IMR-90 (cell line): Measurements from ENCODE around the gene GLUD1. TPM values are rescaled to one million over a fixed set of nuclear protein-coding genes. Genes with fewer than 3 reads are reported as not detected.

ENCODE experiments used
- ATAC-seq: fragments of 200-7000 bp; cut with Tn5 transposase; 2 replicates; pipeline ENCODE4 v1.9.1; 2020; ENCODE audit warnings: low read depth, mild to moderate bottlenecking, moderate library complexity
- BruUV-seq: library from RNA; stranded (reverse); fragments of 400-500 nt; replicated peaks from 2 replicates; lab custom pipeline; 2021; lab: Mats Ljungman, UMichigan
- CTCF ChIA-PET: fragments of 300-600 bp; formaldehyde crosslinking; extraction: SDS; loops from one replicate; lab custom pipeline; 2021; ENCODE audit warnings: antibody characterized with exemption; lab: Yijun Ruan, JAX
- POLR2A ChIA-PET: fragments of 300-600 bp; sonication (Branson Sonifier 250); formaldehyde crosslinking; loops from one replicate; lab custom pipeline; 2022; ENCODE audit warnings: antibody characterized with exemption; ENCODE audit not compliant: unreplicated experiment; lab: Charles Lee
- DNase-seq: peaks from one replicate; pipeline ENCODE4 v3.0.0; 2013
- H2AFZ ChIP-seq: replicated peaks from 2 replicates; pipeline ENCODE3; 2013; ENCODE audit warnings: low read length, mild to moderate bottlenecking; ENCODE audit not compliant: poor library complexity
- H2AK5ac ChIP-seq: 2 replicates; pipeline ENCODE4 v1.6.1; 2013; ENCODE audit warnings: low read depth, low read length, inconsistent platforms
- H2AK9ac ChIP-seq: replicated peaks from 2 replicates; pipeline ENCODE3; 2013; ENCODE audit warnings: mild to moderate bottlenecking, low read depth, low read length, moderate library complexity; ENCODE audit not compliant: poor library complexity
- H2BK120ac ChIP-seq: 2 replicates; pipeline ENCODE4 v1.6.1; 2013; ENCODE audit warnings: low read depth, low read length, inconsistent platforms
- H2BK15ac ChIP-seq: 3 replicates; pipeline ENCODE4 v1.6.1; 2013; ENCODE audit warnings: low read depth, low read length, inconsistent platforms
- H2BK20ac ChIP-seq: 2 replicates; pipeline ENCODE4 v1.6.1; 2013; ENCODE audit warnings: low read depth, mild to moderate bottlenecking, inconsistent platforms, low read length, moderate library complexity
- H2BK5ac ChIP-seq: 2 replicates; pipeline ENCODE4 v1.6.1; 2013; ENCODE audit warnings: mild to moderate bottlenecking, low read depth, low read length, inconsistent platforms; ENCODE audit not compliant: poor library complexity, severe bottlenecking
- H3K14ac ChIP-seq: replicated peaks from 2 replicates; pipeline ENCODE4 v1.6.1; 2013; ENCODE audit warnings: low read depth, low read length, inconsistent platforms
- H3K18ac ChIP-seq: 2 replicates; pipeline ENCODE4 v1.6.1; 2013; ENCODE audit warnings: low read depth, low read length, control low read depth
- H3K23ac ChIP-seq: 2 replicates; pipeline ENCODE4 v1.6.1; 2013; ENCODE audit warnings: low read depth, low read length, inconsistent platforms
- H3K27ac ChIP-seq: 2 replicates; pipeline ENCODE4 v1.5.1; 2013; ENCODE audit warnings: mild to moderate bottlenecking, control low read depth, low read length; ENCODE audit not compliant: insufficient read depth
- H3K27me3 ChIP-seq: 2 replicates; pipeline ENCODE4 v1.6.1; 2013; ENCODE audit warnings: low read length; ENCODE audit not compliant: control insufficient read depth, insufficient read depth
- H3K36me3 ChIP-seq: 2 replicates; pipeline ENCODE4 v1.6.1; 2013; ENCODE audit warnings: low read length, mixed read lengths; ENCODE audit not compliant: control insufficient read depth, insufficient read depth
- H3K4ac ChIP-seq: 2 replicates; pipeline ENCODE4 v1.6.1; 2013; ENCODE audit warnings: low read depth, low read length, inconsistent platforms
- H3K4me1 ChIP-seq: 2 replicates; pipeline ENCODE4 v1.6.1; 2013; ENCODE audit warnings: low read length, mixed read lengths; ENCODE audit not compliant: control insufficient read depth, insufficient read depth
- H3K4me2 ChIP-seq: 2 replicates; pipeline ENCODE4 v1.6.1; 2013; ENCODE audit warnings: low read depth, mild to moderate bottlenecking, control low read depth, low read length, moderate library complexity
- H3K4me3 ChIP-seq: 2 replicates; pipeline ENCODE4 v1.5.1; 2013; ENCODE audit warnings: low read depth, mild to moderate bottlenecking, control low read depth, low read length, moderate library complexity; ENCODE audit not compliant: insufficient read depth
- H3K56ac ChIP-seq: 2 replicates; pipeline ENCODE4 v1.6.1; 2013; ENCODE audit warnings: low read length, inconsistent platforms; ENCODE audit not compliant: insufficient read depth; ENCODE audit errors: extremely low read depth
- H3K79me1 ChIP-seq, 2 experiments: 2 replicates each; pipeline ENCODE4 v1.6.1; 2013; ENCODE audit warnings: low read length in 2 of 2, inconsistent platforms in 1 of 2, low read depth in 1 of 2
- H3K9ac ChIP-seq: 2 replicates; pipeline ENCODE4 v1.6.1; 2013; ENCODE audit warnings: low read depth, low read length, control low read depth
- H3K9me1 ChIP-seq: 2 replicates; pipeline ENCODE4 v1.6.1; 2013; ENCODE audit warnings: low read length, inconsistent platforms; ENCODE audit not compliant: insufficient read depth
- H3K9me3 ChIP-seq: 2 replicates; pipeline ENCODE4 v1.6.1; 2013; ENCODE audit warnings: low read length; ENCODE audit not compliant: control insufficient read depth, insufficient read depth
- H4K20me1 ChIP-seq: 2 replicates; pipeline ENCODE4 v1.6.1; 2013; ENCODE audit warnings: low read length, inconsistent platforms; ENCODE audit not compliant: insufficient read depth
- H4K5ac ChIP-seq: 2 replicates; pipeline ENCODE4 v1.6.1; 2013; ENCODE audit warnings: mild to moderate bottlenecking, low read depth, low read length, control low read depth
- H4K8ac ChIP-seq, 2 experiments: 2 replicates each; pipeline ENCODE4 v1.6.1; 2013; ENCODE audit warnings: low read depth in 2 of 2, low read length in 2 of 2, control low read depth in 1 of 2, inconsistent platforms in 1 of 2
- H4K91ac ChIP-seq: 2 replicates; pipeline ENCODE4 v1.6.1; 2013; ENCODE audit warnings: low read depth, low read length, inconsistent platforms; ENCODE audit not compliant: insufficient read depth
- BHLHE40 ChIP-seq: fragments of 150-350 bp; IDR thresholded peaks from 2 replicates; pipeline ENCODE4 v1.6.1; 2016; ENCODE audit warnings: mild to moderate bottlenecking, low read depth, low read length
- CEBPB ChIP-seq: IDR thresholded peaks from 2 replicates; pipeline ENCODE4 v1.6.1; 2012; ENCODE audit warnings: low read depth, low read length, improper control_type of control experiment
- CHD1 ChIP-seq: IDR thresholded peaks from 2 replicates; pipeline ENCODE4 v1.6.1; 2012; ENCODE audit warnings: low read depth, low read length, improper control_type of control experiment
- FOS ChIP-seq: fragments of 150-350 bp; IDR thresholded peaks from 2 replicates; pipeline ENCODE4 v1.6.1; 2016; ENCODE audit warnings: low read depth, low read length
- MAFK ChIP-seq: IDR thresholded peaks from 2 replicates; pipeline ENCODE4 v1.6.1; 2012; ENCODE audit warnings: low read depth, low read length, improper control_type of control experiment
- MAZ ChIP-seq: IDR thresholded peaks from 2 replicates; pipeline ENCODE4 v1.6.1; 2012; ENCODE audit warnings: low read depth, mild to moderate bottlenecking, low read length, improper control_type of control experiment, moderate library complexity, borderline replicate concordance
- MXI1 ChIP-seq: IDR thresholded peaks from 2 replicates; pipeline ENCODE4 v1.6.1; 2012; ENCODE audit warnings: low read depth, mild to moderate bottlenecking, low read length, moderate library complexity, borderline replicate concordance
- NFE2L2 ChIP-seq: fragments of 150-350 bp; IDR thresholded peaks from 2 replicates; pipeline ENCODE4 v1.6.1; 2016; ENCODE audit warnings: low read depth, mild to moderate bottlenecking, low read length
- POLR2A ChIP-seq: IDR thresholded peaks from 2 replicates; pipeline ENCODE4 v1.6.1; 2012; ENCODE audit warnings: mild to moderate bottlenecking, low read depth, low read length
- RAD21 ChIP-seq: IDR thresholded peaks from 2 replicates; pipeline ENCODE4 v1.6.1; 2012; ENCODE audit warnings: low read length, improper control_type of control experiment
- RCOR1 ChIP-seq: IDR thresholded peaks from 2 replicates; pipeline ENCODE4 v1.6.1; 2012; ENCODE audit warnings: mild to moderate bottlenecking, low read length, improper control_type of control experiment; ENCODE audit not compliant: insufficient replicate concordance
- RFX5 ChIP-seq: IDR thresholded peaks from 2 replicates; pipeline ENCODE4 v1.8.0; 2012; ENCODE audit warnings: low read depth, mild to moderate bottlenecking, low read length, moderate library complexity
- SMC3 ChIP-seq: fragments of 150-350 bp; IDR thresholded peaks from 2 replicates; pipeline ENCODE4 v1.6.1; 2016; ENCODE audit warnings: low read depth, mild to moderate bottlenecking, antibody characterized with exemption, low read length, moderate library complexity
- WGBS, 2 experiments: methylation state at CpG; one replicate each; pipeline versions ENCODE4 v1.1.5 to v1.1.7; 2013; ENCODE audit warnings: missing lambda C conversion rate in 2 of 2; ENCODE audit not compliant: insufficient read length in 1 of 2; ENCODE audit errors: extremely low coverage in 2 of 2; 5-methylcytosine and 5-hydroxymethylcytosine counted together
- dilution Hi-C: fragments of 300-500 bp; cut with HindIII; formaldehyde crosslinking; loops from one replicate; pipeline ENCODE4 v1.14.3; 2018; ENCODE audit warnings: low sequenced_read_pairs; ENCODE audit not compliant: unreplicated experiment
- in situ Hi-C: fragments of 300-500 bp; cut with MboI; formaldehyde crosslinking; loops from 3 replicates; pipeline ENCODE4 v1.14.3; 2019; ENCODE audit warnings: low sequenced_read_pairs, inconsistent platforms, mixed read lengths
- intact Hi-C: fragments of 100-400 bp; cut with micrococcal nuclease; formaldehyde crosslinking; loops from 2 replicates; pipeline ENCODE4 v1.10.0; 2022
- polyA plus RNA-seq, 3 experiments: library from polyadenylated mRNA; depleted of rRNA; stranded (reverse); fragments of >200 nt; gene quantifications; 2 replicates each; pipeline ENCODE4 v1.2.3, GENCODE V29; 2012; ENCODE audit warnings: low replicate concordance in 1 of 3
- total RNA-seq: library from RNA; depleted of rRNA; stranded (reverse); fragments of >200 nt; gene quantifications from 2 replicates; pipeline ENCODE4 v1.2.3, GENCODE V29; 2012
- TF ChIP-seq, protein P1 (sequence below): conservative IDR thresholded peaks from 2 replicates; pipeline ENCODE4 v1.5.1; 2012; ENCODE audit warnings: mild to moderate bottlenecking, low read depth, low read length, improper control_type of control experiment
- TF ChIP-seq, protein P2 (sequence below): fragments of 150-350 bp; IDR thresholded peaks from 2 replicates; pipeline ENCODE4 v1.6.1; 2016; ENCODE audit warnings: low read depth, mild to moderate bottlenecking, low read length, moderate library complexity, borderline replicate concordance
- TF ChIP-seq, protein P3 (sequence below): fragments of 150-350 bp; IDR thresholded peaks from 2 replicates; pipeline ENCODE4 v1.6.1; 2017; ENCODE audit warnings: mild to moderate bottlenecking, antibody characterized with exemption, low read length, low read depth

GLUD1 gene
- total and polyA plus RNA-seq, 2 of the 4 experiments (the other 2 are of a cell fraction), result 64.8 to 210 TPM

DNA sequence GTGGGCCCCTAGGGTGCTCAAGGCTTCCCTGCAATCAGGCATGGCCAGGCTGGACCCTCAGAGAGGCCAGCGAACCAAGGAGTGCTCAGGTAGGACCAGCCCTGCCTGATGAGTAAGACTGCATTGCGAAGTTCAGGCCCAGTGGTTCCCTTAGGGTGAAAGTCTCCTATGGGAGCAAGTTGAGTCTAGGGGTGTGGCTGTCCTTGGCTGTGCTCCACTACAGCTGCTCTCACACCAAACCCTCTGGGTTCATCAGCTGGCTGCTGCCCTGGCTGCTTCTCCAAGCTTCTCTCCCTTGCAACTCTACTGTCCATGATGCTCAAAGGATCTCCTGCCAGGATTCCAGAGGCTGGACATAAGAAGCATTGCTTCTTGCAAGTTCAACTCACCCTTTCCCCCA, 55.9 kb downstream of the GLUD1 start:
- Histone ChIP-seq H3K9me1 (no peaks in the 10 kb centered on the region), H2BK15ac (no peak overlapping the region), H4K20me1 (no peaks in the 10 kb centered on the region), H4K5ac (no peak overlapping the region), H3K27me3 (no peaks in the 10 kb centered on the region; the same call in 1 of the 2 replicates), H3K23ac (no peak overlapping the region), H3K4me3 (no peak overlapping the region), H3K4ac (no peak overlapping the region), H3K79me1 (no peaks in the 10 kb centered on the region), H3K36me3 (no peaks in the 10 kb centered on the region; the same call in 1 of the 2 replicates), H3K4me1 (no peaks in the 10 kb centered on the region), H3K18ac (no peak overlapping the region), H2BK120ac (no peak overlapping the region), H3K14ac (no peak overlapping the region), H2AK9ac (no peak overlapping the region), H3K4me2 (no peak overlapping the region), H2BK5ac (no peak overlapping the region), H3K9ac (no peak overlapping the region), H4K8ac (no peak overlapping the region), H3K27ac (no peak overlapping the region), H4K91ac (no peak overlapping the region), H2AFZ (no peak overlapping the region), H3K56ac (no peak overlapping the region), H2AK5ac (no peak overlapping the region), H2BK20ac (no peak overlapping the region), H3K9me3 (peaks cover 3% of the 10 kb centered on the region; the same call in 1 of the 2 replicates)
- ATAC-seq, result no peak
- no peak for DNase-seq
- no TSS peak for BruUV-seq
- TF ChIP-seq, protein P1, sequence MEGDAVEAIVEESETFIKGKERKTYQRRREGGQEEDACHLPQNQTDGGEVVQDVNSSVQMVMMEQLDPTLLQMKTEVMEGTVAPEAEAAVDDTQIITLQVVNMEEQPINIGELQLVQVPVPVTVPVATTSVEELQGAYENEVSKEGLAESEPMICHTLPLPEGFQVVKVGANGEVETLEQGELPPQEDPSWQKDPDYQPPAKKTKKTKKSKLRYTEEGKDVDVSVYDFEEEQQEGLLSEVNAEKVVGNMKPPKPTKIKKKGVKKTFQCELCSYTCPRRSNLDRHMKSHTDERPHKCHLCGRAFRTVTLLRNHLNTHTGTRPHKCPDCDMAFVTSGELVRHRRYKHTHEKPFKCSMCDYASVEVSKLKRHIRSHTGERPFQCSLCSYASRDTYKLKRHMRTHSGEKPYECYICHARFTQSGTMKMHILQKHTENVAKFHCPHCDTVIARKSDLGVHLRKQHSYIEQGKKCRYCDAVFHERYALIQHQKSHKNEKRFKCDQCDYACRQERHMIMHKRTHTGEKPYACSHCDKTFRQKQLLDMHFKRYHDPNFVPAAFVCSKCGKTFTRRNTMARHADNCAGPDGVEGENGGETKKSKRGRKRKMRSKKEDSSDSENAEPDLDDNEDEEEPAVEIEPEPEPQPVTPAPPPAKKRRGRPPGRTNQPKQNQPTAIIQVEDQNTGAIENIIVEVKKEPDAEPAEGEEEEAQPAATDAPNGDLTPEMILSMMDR, result no peak
- TF ChIP-seq MXI1, result no peak
- TF ChIP-seq RFX5, result no peak
- TF ChIP-seq POLR2A, result no peak
- TF ChIP-seq MAZ, result no peak
- TF ChIP-seq RCOR1, result no peak
- no peak for TF ChIP-seq RAD21
- TF ChIP-seq, protein P2, sequence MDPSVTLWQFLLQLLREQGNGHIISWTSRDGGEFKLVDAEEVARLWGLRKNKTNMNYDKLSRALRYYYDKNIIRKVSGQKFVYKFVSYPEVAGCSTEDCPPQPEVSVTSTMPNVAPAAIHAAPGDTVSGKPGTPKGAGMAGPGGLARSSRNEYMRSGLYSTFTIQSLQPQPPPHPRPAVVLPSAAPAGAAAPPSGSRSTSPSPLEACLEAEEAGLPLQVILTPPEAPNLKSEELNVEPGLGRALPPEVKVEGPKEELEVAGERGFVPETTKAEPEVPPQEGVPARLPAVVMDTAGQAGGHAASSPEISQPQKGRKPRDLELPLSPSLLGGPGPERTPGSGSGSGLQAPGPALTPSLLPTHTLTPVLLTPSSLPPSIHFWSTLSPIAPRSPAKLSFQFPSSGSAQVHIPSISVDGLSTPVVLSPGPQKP, result no peak
- no peak for TF ChIP-seq NFE2L2
- TF ChIP-seq, protein P3, sequence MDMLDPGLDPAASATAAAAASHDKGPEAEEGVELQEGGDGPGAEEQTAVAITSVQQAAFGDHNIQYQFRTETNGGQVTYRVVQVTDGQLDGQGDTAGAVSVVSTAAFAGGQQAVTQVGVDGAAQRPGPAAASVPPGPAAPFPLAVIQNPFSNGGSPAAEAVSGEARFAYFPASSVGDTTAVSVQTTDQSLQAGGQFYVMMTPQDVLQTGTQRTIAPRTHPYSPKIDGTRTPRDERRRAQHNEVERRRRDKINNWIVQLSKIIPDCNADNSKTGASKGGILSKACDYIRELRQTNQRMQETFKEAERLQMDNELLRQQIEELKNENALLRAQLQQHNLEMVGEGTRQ, result no peak
- no peak for TF ChIP-seq CEBPB
- TF ChIP-seq FOS, result no peak
- TF ChIP-seq BHLHE40, result no peak
- no peak for TF ChIP-seq SMC3
- no peak for TF ChIP-seq MAFK
- TF ChIP-seq CHD1, result no peak
- intact Hi-C loops (no loop called here), in situ Hi-C loops (no loop called here), dilution Hi-C loops (no loop called here)
- ChIA-PET POLR2A (no interaction called here), CTCF (interaction anchor here (0.7 kb wide), 1 partner anchor 78 kb away, joined by 3 read pairs; no protein-coding TSS in a partner anchor)
- WGBS, 2 experiments, result no CpG with 5 or more reads among the region's 2 CpGs
